CD4-positive, alpha-beta T cell treated with Interferon gamma for 1 hour (primary cell): ENCODE results near the gene PHLPP1.
A peak's percentile ranks its signal among the peaks of the same experiment; 100 is the strongest.

ENCODE experiments used
- DNase-seq: peaks from one replicate; pipeline ENCODE4 v3.0.0-alpha.2; 2020

The PHLPP1 gene

GRCh38 chr18:62987859-62988258 lies 272.5 kb downstream of the PHLPP1 start:
- no peak for DNase-seq

- DNase-seq, result no peak
Observed at GRCh38 chr18:62988471-62988870, 273.1 kb downstream of the PHLPP1 start.

- DNase-seq, result no peak
Observed at GRCh38 chr18:62989195-62989594, 273.9 kb downstream of the PHLPP1 start.

- no peak for DNase-seq
Observed at GRCh38 chr18:62990653-62991052, 275.3 kb downstream of the PHLPP1 start.

- DNase-seq, result no peak
Observed at GRCh38 chr18:62991389-62991788, 276.0 kb downstream of the PHLPP1 start.

- DNase-seq, result no peak
Observed at GRCh38 chr18:62991959-62992358, 276.6 kb downstream of the PHLPP1 start.

- no peak for DNase-seq
Observed at GRCh38 chr18:62992877-62993365, 277.6 kb downstream of the PHLPP1 start.

- no peak for DNase-seq
Observed at GRCh38 chr18:62996566-62996965, 281.2 kb downstream of the PHLPP1 start.

GRCh38 chr18:62997076-62997475 lies 281.7 kb downstream of the PHLPP1 start:
- no peak for DNase-seq

GRCh38 chr18:62998443-62998842 lies 283.1 kb downstream of the PHLPP1 start:
- DNase-seq, result no peak

- no peak for DNase-seq
Observed at GRCh38 chr18:62999392-62999791, 284.1 kb downstream of the PHLPP1 start.

GRCh38 chr18:62999921-63000320 lies 284.6 kb downstream of the PHLPP1 start:
- DNase-seq, result no peak

GRCh38 chr18:63000839-63001238 lies 285.5 kb downstream of the PHLPP1 start:
- DNase-seq, result no peak

- DNase-seq, result no peak
Observed at GRCh38 chr18:63001861-63002260, 286.5 kb downstream of the PHLPP1 start.

GRCh38 chr18:63002305-63002704 lies 287.0 kb downstream of the PHLPP1 start:
- DNase-seq, result no peak

GRCh38 chr18:63002803-63003445 lies 287.6 kb downstream of the PHLPP1 start:
- DNase-seq, result no peak

- DNase-seq, result no peak
Observed at GRCh38 chr18:63003899-63004298, 288.6 kb downstream of the PHLPP1 start.

- DNase-seq, result no peak
Observed at GRCh38 chr18:63004466-63005089, 289.2 kb downstream of the PHLPP1 start.

GRCh38 chr18:63005306-63005705 lies 290.0 kb downstream of the PHLPP1 start:
- DNase-seq, result no peak

GRCh38 chr18:63007231-63007630 lies 291.9 kb downstream of the PHLPP1 start:
- no peak for DNase-seq

GRCh38 chr18:63016270-63016669 lies 300.9 kb downstream of the PHLPP1 start:
- DNase-seq, result peak; percentile 46

GRCh38 chr18:63017076-63017475 lies 301.7 kb downstream of the PHLPP1 start:
- no peak for DNase-seq

- no peak for DNase-seq
Observed at GRCh38 chr18:63017977-63018376, 302.6 kb downstream of the PHLPP1 start.

GRCh38 chr18:63022429-63023022 lies 307.2 kb downstream of the PHLPP1 start:
- DNase-seq, result no peak
